Occipital lobe (tissue), 2 donors: Measurements from ENCODE around the gene AHNAK. TPM values are rescaled to one million over a fixed set of nuclear protein-coding genes. Genes with fewer than 3 reads are reported as not detected.

Experiments used
- DNase-seq: peaks from one replicate; lab custom pipeline; 2025; lab: John Stamatoyannopoulos, UW
- total RNA-seq: library from RNA; depleted of rRNA; stranded (reverse); fragments of >200 nt; gene quantifications from one replicate; pipeline ENCODE4 v1.2.3, GENCODE V29; 2014

Gene AHNAK
- total RNA-seq, 1 donor from 2014 or later: 18.6 TPM

DNA sequence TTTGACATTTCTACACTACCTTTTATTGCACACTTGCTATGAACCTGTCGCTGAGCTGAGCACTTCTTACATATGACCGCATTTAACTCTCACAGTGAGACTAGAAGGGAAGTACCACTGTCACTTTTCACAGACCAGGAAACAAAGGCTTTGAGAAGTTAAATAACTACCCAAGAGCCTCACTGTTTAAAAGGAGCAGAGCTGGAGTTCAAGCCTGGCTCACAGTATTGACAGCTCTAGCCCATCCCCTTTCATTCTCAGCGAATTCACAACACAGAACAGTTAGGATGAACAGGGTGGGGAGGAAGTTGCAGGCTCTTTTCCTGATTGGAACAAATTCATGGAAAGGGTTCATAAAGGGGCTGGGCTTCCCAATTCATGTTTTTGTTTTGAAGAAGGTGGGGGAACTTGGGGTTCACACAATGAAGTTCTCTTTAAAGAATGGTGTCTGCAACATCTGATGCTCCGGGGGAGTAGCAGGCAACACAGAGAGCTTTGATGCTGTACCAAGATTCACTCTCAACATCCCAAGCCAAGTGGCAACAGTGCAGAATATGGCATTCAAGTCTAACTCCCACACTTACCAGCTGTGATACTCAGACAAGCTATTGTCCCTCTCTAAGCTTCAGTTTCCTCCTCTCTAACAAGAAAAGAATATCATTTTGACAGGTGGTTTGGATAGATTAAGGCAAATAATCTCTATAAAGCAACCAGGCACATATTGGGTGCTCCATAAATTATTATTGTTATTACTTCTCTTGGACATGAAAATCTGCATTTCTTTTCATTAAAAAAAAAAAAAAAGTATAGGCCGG lies 110.6 kb downstream of the AHNAK start:
- no peak for DNase-seq

DNA sequence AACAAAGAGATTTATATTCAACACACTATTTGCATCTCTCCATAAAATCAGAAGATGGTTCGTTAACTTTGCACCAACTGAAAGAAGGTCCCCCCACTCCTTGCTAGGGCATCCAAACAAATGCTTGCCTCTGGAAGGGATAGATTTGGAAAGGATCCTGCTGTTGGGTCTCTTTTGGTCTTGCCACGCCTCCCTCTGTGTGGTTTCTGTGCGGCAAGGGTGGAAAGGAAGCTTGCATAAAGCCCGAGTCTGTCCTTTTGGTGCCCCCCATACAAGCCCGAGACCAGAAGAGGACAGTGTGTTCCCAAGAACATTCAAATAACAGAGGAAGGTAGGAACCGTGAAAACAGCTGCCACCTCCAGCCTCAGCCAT lies 112.7 kb downstream of the AHNAK start:
- DNase-seq: no peak

DNA sequence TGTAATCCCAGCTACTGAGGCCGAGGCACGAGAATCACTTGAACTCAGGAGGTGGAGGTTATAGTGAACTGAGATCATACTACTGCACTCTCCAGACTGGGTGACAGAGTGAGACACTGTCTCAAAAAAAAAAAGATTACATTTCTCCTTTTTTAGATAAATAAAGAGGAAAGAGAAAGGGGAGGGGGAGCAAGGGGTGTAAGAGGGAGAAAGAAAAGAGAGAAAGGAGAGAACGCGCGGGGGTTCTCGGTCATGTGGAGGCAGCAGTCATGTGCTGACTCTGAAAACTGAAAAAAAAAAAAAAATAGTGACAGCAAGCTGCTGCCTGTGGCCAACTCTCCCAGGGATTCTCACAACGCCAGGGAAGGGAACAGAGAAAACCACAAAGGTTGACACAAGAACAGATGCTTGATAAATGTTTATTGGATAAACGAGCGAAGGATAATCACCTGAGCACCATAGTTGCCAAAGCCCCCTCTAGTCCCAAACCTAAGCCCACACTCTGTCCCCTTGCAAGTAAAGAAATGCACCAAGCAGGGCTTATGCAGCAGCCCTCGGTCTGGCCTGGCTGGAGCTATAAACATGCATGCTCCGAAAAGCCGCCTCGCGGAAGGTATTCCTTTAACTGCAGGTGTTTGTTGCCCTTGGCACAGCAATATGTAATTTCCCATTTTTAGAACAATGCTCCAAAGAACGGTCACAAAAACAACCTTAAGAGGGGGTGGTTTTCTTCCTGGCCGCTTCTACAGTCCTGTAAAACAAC lies 113.3 kb downstream of the AHNAK start:
- DNase-seq: no peak

DNA sequence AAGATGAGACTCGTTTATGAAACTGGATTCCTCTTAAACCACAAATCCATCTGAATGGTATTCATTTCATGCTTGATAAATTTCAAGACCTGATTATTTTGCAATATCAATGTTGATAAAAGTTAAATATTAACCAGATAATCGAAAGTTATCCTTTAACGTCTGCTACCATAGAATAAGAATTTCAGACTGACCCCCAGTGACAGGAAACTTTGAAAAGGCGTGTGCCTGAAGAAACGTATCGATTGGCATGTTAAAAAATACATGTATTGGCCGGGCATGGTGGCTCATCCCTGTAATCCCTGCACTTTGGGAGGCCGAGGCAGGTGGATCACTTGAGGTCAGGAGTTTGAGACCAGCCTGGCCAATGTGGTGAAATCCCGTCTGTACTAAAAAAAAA lies 113.9 kb downstream of the AHNAK start:
- no peak for DNase-seq

DNA sequence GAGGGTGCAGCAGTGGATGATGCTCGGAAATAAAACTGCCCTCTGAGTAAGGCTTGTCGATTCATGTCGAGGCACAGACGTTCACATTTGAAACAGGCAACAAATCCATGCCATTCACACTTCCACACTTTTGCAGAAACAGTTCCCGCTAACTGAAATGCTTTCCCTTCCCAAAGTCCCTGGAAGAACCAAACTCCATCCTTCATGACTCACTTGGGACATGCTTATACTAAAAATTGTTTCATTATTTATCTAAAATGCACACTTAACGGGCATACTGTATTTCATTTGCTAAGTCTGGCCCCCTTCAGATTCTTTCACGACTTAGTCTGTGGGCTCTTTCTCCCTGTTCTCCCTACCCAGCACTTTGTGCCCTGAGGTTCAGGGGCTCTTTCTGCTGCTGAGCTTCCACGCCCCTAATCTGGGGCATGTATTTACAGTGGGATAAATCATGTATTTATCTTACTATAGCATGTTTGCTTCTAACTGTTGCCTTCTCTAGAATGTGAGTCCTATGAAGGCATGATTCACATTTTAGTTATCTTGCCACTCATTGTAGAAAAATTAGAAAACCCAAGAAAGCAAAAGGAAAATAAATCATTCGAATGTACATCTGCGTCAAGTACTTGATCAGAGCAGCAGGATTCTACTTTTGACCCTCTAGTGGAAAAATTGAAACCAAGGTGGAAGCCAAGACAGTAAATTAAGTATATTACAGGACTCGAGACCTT lies 115.3 kb downstream of the AHNAK start:
- no peak for DNase-seq

DNA sequence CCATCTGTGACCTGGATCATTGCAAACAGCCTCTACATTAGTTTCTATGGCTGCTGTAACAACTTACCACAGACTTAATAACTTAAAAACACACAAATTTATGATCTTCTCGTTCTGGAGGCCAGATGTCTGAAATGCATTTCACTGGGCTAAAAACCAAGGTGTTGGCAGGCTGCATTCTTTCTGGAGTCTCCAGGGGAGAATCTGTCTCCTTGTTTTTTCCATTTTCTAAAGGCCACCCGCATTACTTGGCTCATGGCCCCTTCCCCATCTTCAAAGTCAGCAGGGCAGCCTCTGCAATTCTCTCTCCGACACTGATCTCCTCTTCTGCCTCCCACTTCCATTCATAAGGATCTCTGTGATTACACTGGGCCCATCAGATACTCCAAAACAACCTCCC lies 116.2 kb downstream of the AHNAK start:
- no peak for DNase-seq

DNA sequence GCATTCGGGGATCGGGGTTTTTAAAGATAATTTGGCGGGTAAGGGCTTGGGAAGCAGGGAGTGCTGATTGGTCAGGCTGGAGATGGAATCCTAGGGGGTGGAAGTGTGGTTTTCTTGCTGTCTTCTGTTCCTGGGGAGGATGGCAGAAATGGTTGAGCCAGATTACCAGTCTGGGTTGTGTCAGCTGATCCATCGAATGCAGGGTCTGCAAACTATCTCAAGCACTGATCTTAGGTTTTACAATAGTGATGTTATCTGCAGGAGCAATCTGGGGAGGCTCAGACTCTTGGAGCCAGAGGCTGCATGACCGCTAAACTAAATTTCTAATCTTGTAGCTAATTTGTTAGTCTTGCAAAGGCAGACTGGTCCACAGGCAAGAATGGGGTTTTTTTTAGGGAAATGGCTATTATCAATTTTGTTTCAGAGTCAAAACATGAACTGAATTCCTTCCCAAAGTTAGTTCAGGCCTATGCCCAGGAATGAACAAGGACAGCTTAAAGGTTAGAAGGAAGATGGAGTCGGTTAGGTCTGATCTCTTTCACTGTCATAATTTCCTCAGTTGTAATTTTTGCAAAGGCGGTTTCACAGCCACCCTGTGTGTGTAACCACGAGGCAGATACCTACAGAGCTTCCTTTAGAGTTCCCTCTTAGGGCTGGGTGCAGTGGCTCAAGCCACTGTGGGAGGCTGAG lies 117.6 kb downstream of the AHNAK start:
- no peak for DNase-seq

DNA sequence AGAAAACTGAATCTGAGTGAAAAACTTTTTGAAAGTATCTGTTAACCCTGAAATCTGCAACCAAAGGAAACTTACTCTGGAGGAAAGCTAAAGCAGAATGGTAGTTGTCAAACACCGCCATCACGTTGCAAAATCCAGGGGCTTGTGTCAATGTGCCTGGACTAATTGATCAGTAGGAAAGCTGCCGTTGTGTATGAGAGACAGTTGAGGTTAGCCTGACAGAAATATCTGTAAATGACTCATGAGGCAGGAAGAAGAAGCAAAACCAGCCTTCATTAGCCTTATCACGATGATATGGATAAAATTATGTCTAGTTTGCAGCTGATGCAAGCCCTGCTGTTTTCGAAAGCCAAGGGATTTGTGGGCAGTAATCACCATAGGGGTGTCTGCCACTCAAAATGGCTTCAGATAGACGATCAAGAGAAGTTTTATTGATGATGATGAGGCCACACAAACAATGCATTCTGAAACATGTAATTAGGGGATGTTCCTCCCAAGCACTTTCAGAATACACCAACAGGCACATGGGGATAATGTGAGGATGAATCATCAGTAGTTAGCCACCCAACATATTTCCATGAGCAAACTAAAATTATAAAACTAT lies 118.9 kb downstream of the AHNAK start:
- DNase-seq: no peak

DNA sequence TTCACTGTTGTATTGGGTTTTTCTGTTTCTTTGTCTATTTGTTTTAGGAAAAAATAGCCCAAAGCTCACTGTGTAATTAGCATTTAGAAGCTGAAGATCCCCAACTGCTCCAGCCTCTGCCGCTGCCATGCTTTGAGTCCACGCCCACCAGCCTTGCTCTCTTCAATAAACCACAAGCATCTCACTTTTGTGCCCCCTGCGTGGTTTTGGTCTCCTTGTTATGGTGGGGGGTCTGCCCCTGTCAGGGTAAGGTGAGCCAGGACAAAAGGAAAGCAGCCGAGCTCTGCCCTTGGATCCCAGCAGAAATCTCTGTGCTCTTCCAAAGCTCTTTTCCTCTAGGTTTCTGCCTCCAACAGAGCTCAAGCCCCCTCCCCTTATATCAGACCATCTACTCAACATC lies 123.6 kb downstream of the AHNAK start:
- DNase-seq: no peak

DNA sequence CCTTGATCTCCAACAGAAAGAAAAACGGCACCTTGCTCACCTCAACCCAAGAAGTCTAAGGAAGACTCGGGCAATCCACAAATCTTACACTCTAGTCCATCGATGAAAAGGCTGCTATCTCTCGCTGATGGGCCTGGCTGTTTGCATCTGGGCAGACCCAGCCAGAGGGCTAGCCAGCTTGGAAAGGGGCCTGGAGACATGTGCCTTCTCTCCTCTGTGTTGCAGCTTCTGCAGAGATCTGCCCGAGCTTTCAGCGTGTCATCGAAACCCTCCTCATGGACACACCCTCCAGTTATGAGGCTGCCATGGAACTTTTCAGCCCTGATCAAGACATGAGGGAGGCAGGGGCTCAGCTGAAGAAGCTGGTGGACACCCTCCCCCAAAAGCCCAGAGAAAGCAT lies 124.6 kb downstream of the AHNAK start:
- DNase-seq: no peak

DNA sequence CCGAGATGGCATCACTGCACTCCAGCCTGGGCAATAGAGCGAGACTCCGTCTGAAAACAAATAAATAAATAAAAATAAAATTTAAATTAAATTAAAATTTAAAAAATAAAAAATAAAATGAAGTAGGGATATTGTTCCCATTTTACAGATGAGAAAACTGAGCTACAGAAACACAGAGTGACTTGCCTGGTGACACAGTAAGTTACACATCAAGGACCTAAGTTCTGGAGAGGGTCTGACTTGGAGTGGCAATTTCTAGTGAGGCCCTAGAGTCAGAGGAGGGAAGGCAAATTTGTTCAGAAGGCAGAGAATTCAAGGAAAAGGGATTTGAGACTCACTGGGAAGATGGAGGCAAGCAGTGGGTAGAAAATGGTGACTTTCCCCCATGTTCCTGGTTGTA lies 125.7 kb downstream of the AHNAK start:
- no peak for DNase-seq

DNA sequence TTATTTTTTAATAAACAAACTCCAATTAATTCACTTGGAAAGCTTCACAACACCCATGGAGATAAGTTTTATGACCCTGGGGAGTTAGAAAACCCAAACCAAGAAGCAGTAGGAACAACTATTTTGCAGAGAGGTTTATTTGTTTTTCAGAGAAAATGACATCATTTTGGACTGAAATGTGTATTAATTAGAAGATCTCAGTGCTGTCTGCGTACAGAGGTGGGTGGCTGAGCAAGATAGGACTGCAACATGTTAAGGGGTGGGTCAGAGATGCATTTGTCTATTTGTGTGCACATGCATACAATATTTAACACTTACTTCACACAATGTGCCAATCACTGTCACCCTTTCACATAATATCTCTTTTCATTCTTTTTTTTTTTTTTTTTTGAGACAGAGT lies 126.7 kb downstream of the AHNAK start:
- no peak for DNase-seq

DNA sequence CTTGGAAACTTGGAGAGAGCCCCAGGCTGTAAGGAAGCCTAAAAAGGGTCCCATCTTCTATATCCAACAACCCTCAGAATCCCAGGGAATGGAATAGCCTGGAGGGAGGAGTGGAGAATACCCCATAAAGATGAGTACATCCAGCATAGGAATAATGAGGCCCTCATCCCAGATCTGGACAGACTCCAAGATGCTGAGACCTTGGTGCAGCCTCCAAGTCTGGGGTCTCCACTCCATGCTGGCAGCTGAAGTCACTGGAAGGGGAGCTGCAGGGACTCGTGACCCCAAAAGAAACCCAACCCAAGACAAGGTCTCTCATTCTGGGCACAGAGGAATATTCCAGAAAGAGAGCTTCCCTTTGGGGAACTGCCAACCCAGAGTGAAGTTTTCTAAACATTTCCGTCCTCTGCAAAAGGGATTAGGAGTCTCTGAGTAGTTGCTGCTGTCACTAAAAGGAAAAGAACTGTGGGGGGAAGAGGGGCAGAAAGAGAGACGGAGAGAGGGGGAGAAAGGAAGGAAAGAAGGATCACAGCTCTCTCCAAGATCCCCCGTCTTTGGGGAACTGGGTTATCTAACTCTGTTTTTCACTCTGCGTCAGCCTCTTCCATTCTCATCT lies 127.2 kb downstream of the AHNAK start:
- no peak for DNase-seq

DNA sequence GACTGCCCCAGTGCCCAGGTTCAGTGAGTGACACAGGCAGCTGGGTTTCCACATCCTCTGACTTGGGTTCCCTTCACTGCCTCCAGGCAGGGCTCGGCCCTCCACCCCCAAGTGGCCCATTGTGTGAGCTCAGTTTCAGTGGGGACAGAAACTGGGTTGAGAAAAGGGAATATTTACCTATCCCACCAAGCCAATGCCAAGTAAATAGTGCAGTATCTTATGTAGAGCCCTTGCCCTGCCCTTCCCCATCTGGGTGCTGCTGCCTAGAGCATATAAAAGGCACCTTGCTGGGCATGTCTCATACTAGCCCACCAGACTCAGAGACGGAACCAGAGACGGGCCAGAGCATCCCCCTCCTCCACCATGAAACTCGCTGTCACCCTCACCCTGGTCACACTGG lies 127.9 kb downstream of the AHNAK start, which contains the start of gene SCGB1A1:
Gene SCGB1A1, plus strand, starts transcription at position 301 of the 400 bp plus-strand sequence. Its CDS starts 63 bp downstream, at position 364.
- DNase-seq: no peak

DNA sequence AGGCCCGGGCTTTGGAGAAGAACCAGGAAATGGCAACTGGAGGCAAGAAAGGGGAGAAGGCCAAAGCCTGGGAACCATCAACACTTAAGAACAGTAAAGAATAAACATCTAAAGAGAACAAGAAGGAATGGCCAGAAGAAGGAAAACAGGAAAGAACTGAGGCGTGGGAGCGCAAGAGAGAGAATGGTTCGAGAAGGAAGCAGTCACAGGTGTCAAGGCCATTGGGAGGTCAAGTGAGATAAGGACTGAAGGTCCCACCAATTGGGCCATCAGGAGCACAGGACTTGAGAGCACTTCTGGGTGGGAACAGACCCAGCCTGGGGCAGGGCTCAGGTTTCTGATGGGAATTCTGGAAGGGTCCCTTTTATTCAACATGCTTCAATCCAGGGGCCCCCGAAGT lies 128.5 kb downstream of the AHNAK start:
- DNase-seq: no peak

DNA sequence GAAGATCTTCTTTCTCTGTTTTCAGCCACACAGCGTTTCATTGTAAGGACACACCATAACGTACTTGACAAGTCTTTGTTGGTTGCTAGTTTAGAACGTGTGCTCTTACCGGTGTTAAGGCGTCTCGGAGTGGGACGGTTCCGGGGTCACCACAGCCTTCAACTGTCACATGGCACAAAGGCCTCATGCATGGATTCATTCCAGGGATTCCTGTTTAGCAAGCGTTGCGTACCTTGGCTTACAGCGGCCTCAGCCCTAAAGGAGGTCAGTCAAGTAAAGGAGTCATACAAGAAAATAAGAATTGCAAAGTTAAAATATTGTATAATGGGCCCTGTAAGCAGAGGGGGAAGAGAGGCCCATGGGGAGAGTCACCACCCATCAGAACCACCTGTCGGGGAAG lies 130.0 kb downstream of the AHNAK start:
- no peak for DNase-seq

DNA sequence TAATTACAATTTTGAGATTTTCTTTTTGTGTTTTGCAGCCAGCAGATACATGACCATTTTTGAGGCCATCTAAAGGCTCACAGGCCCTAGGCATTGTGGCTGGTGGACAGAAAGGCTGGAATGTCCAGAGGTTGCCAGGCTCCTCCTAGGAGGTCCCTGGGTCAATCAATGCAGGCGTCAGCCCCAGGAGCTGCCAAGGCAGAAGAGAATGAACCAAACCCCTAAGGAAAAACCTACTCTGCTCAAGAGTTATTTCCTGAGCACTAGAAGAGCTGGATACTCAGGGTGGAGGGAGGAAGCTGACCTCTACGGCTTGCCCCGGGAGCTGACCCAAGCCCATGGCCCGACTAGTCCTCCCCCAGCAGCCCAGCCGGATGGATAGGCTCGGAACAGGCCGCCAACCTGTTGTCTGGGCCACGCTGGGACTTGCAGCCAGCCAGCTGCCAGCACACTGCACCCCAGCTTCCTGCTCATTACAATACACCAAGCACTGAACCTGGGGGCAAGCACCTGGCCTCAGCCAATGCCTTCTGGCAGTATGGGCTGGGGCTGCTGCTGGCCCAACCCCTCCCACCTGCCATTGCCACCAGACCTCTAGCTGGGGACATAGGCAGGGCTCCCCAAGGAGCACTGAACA lies 133.4 kb downstream of the AHNAK start:
- DNase-seq: no peak

DNA sequence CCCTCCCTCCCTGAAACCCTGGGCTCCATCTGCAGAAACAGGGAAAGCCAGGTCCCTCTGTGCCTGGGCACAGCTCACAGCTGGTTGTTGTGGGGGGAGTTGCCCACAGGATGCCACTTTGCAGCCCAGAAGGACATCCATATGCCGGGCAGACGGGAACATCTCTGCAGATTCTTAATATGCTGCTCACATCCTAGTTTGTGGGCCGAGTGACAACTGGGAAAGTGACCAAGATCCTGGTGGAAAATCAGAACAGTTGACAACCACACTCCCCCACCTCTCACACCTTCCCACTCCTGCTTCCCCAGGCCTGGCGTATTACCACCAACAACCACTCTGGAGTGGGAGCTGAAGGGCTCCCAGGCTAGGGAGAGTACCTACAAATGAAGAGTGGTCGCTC lies 135.1 kb downstream of the AHNAK start:
- peak; percentile 48 for DNase-seq

DNA sequence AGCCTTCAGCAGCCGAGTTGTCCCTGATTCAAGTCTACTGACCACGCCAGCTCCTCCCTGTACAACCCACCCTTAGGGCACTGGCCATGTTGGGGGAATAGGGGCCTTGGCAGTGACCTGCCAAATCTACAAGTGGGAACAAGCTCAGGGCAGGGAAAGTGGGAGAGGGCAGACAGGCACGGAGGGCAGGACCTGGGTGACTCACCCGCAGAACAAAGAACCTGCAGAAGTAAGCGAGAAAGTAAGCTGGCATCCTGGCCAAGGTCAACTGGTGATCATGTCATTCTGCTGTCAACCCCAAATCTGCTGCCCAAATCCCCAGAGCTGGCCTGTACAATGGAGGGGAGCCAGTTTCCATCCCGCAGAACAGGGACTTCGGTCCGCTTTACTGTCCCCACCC lies 135.6 kb downstream of the AHNAK start:
- no peak for DNase-seq

DNA sequence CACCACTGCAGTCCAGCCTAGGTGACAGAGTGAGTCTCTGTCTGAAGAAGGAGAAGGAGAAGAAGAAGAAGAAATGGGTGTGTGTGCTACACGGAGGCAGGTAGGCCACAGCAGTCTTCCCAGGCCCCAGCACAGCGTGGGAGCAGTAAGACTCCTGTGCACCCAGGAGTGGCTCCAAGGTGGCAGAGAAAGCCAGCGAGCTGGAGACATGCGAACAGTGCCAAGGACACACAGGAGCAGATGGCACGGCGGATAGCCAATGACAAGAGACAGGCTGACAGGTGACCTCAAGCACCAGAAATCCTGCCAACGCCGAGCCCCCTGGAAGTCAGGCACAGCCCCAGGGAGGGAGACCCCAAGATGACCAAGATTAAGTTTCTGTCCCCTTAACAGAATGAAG lies 136.8 kb downstream of the AHNAK start:
- no peak for DNase-seq
